SU-DHL-6 (cell line): ENCODE results near the gene USP27X.

Source experiments
- H2AFZ ChIP-seq: fragments of 200-600 bp; sonication (generic); 2 replicates; pipeline ENCODE4 v1.6.1; 2014; ENCODE audit warnings: low read depth, mild to moderate bottlenecking, moderate library complexity, mixed read lengths, antibody characterized with exemption, low read length; ENCODE audit not compliant: severe bottlenecking
- H3F3A ChIP-seq: fragments of 200-600 bp; shearing (Covaris generic); 2 replicates; pipeline ENCODE4 v1.6.0; 2016; ENCODE audit warnings: antibody characterized with exemption, mild to moderate bottlenecking; ENCODE audit not compliant: insufficient read depth
- H3K27ac ChIP-seq: fragments of 200-600 bp; sonication (generic); 2 replicates; pipeline ENCODE4 v1.5.1; 2016; ENCODE audit warnings: low read depth, mild to moderate bottlenecking, low read length, moderate library complexity, mixed read lengths
- H3K27me3 ChIP-seq: fragments of 200-600 bp; sonication (generic), shearing (Covaris generic); 2 replicates; pipeline ENCODE4 v1.6.0; 2014; ENCODE audit warnings: mild to moderate bottlenecking, low read length
- H3K36me3 ChIP-seq: fragments of 200-600 bp; sonication (generic); 2 replicates; pipeline ENCODE4 v1.6.1; 2014; ENCODE audit warnings: mild to moderate bottlenecking, low read length, mixed read lengths
- H3K4me2 ChIP-seq: fragments of 300-600, 200-600 bp; shearing (Covaris generic), sonication (generic); 2 replicates; pipeline ENCODE4 v1.6.0; 2014; ENCODE audit warnings: low read length, low read depth, mild to moderate bottlenecking; ENCODE audit not compliant: poor library complexity, severe bottlenecking
- H3K4me3 ChIP-seq: fragments of 200-600 bp; sonication (generic); 2 replicates; pipeline ENCODE4 v1.5.1; 2014; ENCODE audit warnings: antibody characterized with exemption, low read length, mild to moderate bottlenecking, mixed read lengths; ENCODE audit not compliant: insufficient read depth, poor library complexity, severe bottlenecking
- H3K79me2 ChIP-seq: fragments of 200-600 bp; sonication (generic); 2 replicates; pipeline ENCODE4 v1.6.1; 2014; ENCODE audit warnings: mild to moderate bottlenecking, low read length, moderate library complexity; ENCODE audit not compliant: insufficient read depth
- H3K9ac ChIP-seq: fragments of 200-600 bp; sonication (generic); 2 replicates; pipeline ENCODE4 v1.7.0; 2014; ENCODE audit warnings: mild to moderate bottlenecking, low read length
- H3K9me2 ChIP-seq: fragments of 200-600 bp; sonication (generic); replicated peaks from 2 replicates; pipeline ENCODE4 v1.6.1; 2014; ENCODE audit warnings: low read length; ENCODE audit not compliant: insufficient read depth
- H3K9me3 ChIP-seq: fragments of 200-600 bp; sonication (generic); 2 replicates; pipeline ENCODE4 v1.6.1; 2014; ENCODE audit warnings: low read length, mixed read lengths; ENCODE audit not compliant: insufficient read depth
- H4K20me1 ChIP-seq: fragments of 200-600 bp; sonication (generic); 2 replicates; pipeline ENCODE4 v1.6.1; 2014; ENCODE audit warnings: low read depth, mild to moderate bottlenecking, antibody characterized with exemption, low read length, moderate library complexity, mixed read lengths
- CTCF ChIP-seq: fragments of 200-600 bp; sonication (generic); IDR thresholded peaks from one replicate; pipeline ENCODE4 v1.5.1; 2017; ENCODE audit warnings: antibody characterized with exemption, mild to moderate bottlenecking, low read length, moderate library complexity; ENCODE audit not compliant: insufficient read depth, poor library complexity, severe bottlenecking
- EZH2phosphoT487 ChIP-seq: fragments of 200-600 bp; sonication (generic), shearing (Covaris generic); conservative IDR thresholded peaks from 2 replicates; pipeline ENCODE4 v1.6.1; 2018; ENCODE audit warnings: mild to moderate bottlenecking, antibody characterized with exemption, low read length, moderate library complexity, mixed read lengths

Gene USP27X

GRCh38 chrX:49846522-49846921 is 32.8 kb upstream of the USP27X start:
- Histone ChIP-seq H3K4me2 (no peak overlapping the region), H2AFZ (no peak overlapping the region), H3F3A (no peaks in the 10 kb centered on the region), H3K4me3 (no peak overlapping the region), H3K79me2 (no peaks in the 10 kb centered on the region), H3K9me3 (no peaks in the 10 kb centered on the region), H3K27ac (no peak overlapping the region), H3K9ac (no peak overlapping the region), H3K36me3 (no peaks in the 10 kb centered on the region), H3K9me2 (no peaks in the 10 kb centered on the region), H3K27me3 (no peaks in the 10 kb centered on the region), H4K20me1 (no peaks in the 10 kb centered on the region)
- no peak for TF ChIP-seq CTCF

- Histone ChIP-seq H3K9me3 (no peaks in the 10 kb centered on the region), H2AFZ (no peak overlapping the region), H4K20me1 (no peaks in the 10 kb centered on the region), H3K27me3 (no peaks in the 10 kb centered on the region), H3K9ac (no peak overlapping the region), H3K27ac (no peak overlapping the region), H3K79me2 (no peaks in the 10 kb centered on the region), H3K4me2 (no peak overlapping the region), H3K36me3 (no peaks in the 10 kb centered on the region), H3K9me2 (no peaks in the 10 kb centered on the region), H3F3A (no peaks in the 10 kb centered on the region), H3K4me3 (no peak overlapping the region)
- TF ChIP-seq CTCF (no peak), EZH2phosphoT487 (no peak)
These were observed 31.0 kb upstream of the USP27X start for GRCh38 chrX:49848275-49848674.

GRCh38 chrX:49850028-49850427 is 29.3 kb upstream of the USP27X start:
- no peak overlapping the region for H3K4me2 ChIP-seq
- no peaks in the 10 kb centered on the region for H3K36me3 ChIP-seq
- H3K9ac ChIP-seq, result no peak overlapping the region
- no peaks in the 10 kb centered on the region for H3K79me2 ChIP-seq
- H3K9me2 ChIP-seq, result no peaks in the 10 kb centered on the region
- no peaks in the 10 kb centered on the region for H4K20me1 ChIP-seq
- no peak overlapping the region for H2AFZ ChIP-seq
- no peak overlapping the region for H3K4me3 ChIP-seq
- H3K27me3 ChIP-seq, result no peaks in the 10 kb centered on the region
- no peaks in the 10 kb centered on the region for H3K9me3 ChIP-seq
- no peaks in the 10 kb centered on the region for H3F3A ChIP-seq
- TF ChIP-seq CTCF (no peak), EZH2phosphoT487 (no peak)
- no peak overlapping the region for H3K27ac ChIP-seq

- no peaks in the 10 kb centered on the region for H3K79me2 ChIP-seq
- no peaks in the 10 kb centered on the region for H3K9me3 ChIP-seq
- H3K27me3 ChIP-seq, result no peaks in the 10 kb centered on the region
- no peaks in the 10 kb centered on the region for H4K20me1 ChIP-seq
- no peaks in the 10 kb centered on the region for H3F3A ChIP-seq
- TF ChIP-seq CTCF, result no peak
- TF ChIP-seq EZH2phosphoT487, result no peak
- no peak overlapping the region for H2AFZ ChIP-seq
- no peak overlapping the region for H3K9ac ChIP-seq
- H3K4me3 ChIP-seq, result no peak overlapping the region
- H3K36me3 ChIP-seq, result no peaks in the 10 kb centered on the region
- no peak overlapping the region for H3K4me2 ChIP-seq
- no peak overlapping the region for H3K27ac ChIP-seq
- H3K9me2 ChIP-seq, result no peaks in the 10 kb centered on the region
These were observed 25.6 kb upstream of the USP27X start for GRCh38 chrX:49853661-49854060.
